ENCODE data around the gene DUSP9.

DUSP9 gene

DNA sequence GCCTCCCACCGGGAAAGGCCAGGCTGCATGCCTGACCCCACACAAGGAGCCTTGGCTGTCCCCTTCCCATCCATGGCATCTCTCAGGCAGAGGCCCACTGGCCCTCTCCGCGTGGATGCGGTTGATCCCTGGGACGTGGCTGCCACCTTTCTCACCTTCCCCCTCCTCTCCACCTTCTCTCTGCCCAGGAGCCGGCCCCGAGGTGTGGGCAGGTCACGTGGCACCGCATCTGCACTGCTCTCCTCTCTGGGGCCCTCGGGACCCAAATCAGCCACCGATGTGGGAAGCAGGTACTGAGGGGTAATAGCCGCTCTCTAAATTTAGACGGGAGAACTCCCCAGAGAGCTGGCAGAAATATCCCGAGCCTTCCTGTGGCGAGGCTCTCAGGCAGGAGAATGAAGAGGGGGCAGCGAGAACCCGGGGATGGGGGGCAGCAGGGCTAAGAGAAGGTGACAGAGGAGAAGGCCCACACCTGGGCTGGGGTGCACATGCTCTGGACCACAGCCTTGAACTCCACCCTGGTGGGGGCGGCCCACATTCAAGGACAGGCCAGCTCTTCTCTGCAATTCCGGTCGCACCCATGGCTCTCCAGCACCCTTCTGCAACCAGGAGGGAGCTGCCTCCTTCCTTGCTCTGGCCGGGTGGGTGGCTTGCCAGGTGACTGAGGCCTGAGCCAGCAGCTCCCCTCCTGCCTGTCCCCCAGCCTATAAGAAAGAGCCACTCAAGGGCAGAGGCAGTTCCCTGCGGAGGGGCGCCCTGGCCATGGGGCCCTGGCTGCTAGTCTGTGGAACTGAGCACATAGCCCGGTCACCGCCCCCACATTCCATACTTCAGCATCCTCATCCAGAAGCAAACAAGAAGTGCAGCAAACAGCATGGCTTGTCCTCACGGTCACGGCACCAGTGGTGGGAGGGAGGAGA, 9.6 kb upstream of the DUSP9 start:
- DNase-seq, result no peak

DNA sequence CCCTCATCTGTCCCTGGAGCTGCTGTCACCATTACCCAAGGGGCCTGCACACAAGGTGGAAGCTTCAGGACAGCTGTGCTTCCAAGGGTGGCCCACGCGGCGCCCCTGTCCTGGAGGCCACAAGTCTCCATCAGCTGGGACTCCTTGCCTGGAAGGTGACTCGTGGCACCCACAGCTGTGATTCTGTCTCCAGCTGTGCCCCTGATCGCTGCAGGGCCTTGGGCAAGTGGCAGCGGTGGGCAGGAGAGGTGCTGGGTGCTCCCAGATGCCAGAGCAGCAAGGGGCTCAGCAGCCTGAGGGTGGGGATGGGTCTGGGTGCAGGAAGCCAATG, 9.0 kb upstream of the DUSP9 start:
- DNase-seq, result no peak

DNA sequence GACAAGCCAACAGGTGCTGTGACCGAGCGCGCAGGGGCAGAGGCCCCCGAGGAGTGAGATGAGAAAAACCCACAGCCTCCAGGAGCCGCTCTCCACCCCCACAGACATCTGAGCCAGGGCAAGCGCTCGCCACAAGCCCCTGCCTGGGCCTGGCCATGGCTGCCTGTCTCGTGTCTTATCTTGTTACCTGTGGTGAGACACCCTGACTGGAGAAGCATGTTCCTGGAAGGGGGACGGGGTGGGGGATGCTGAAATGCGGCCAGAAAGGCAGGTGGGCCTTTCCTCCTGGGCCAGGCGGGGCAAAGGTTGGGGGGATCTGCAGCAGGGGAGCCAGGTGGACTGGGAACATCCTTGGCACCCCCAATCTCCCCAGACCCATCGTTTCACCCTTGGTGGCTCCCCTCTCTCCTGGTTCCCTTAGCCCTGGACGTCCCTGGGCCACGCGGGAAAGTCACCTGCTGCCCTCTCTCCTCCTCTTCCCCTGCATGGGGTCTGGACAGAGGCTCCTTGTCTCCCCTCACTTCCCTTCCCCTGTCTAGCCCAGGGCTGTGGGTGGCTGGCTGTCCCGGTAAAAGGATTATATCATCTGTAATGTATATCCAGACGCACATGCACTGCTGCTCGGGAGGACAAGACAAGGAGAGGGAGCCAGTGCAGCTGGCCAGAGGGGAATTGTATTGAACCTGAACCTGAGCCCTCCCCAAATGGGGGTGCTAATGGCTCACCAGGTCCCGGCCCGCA, 8.4 kb upstream of the DUSP9 start:
- no peak for DNase-seq

DNA sequence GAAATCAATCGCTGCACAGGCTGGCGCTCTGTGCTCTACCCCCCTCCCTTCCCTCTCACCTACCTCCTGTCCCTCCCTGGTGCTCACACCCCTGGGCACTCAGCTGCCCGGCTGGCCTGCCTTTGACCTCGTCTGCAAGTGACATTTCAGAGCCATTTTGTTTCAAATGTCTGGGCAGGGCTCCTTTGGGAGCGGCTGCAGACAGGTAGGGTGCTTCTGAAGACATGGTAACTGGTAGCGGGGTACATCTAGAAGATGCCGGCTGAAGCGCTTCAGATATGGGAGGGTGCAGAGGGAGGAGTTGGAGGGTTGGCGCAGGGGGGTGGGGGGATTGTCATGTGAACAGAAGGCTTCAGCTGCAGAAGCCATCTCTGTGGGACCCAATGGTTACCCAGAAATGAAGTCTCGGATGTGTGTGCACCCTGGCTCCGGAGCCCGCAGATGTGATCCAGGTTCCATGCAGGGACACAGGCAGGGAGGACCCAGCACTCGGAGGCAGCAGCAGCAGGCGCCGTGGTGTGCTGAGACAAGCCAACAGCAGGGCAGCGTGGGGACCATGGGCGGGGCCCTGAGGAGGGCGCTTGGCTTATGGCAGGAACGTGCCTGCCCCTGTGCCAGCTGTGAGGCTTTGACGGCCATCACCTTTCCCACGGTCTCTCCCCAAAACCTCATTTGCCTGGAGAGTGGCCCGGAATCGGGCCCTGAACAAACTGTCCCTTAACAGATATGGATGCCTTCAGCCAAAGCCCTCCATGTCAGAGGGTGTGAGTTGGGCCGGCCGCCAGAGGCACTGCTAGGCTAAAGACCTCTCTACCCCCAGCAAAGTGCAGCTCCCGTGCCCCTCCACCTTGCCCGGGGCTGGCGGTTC, 7.6 kb upstream of the DUSP9 start:
- DNase-seq, result no peak

DNA sequence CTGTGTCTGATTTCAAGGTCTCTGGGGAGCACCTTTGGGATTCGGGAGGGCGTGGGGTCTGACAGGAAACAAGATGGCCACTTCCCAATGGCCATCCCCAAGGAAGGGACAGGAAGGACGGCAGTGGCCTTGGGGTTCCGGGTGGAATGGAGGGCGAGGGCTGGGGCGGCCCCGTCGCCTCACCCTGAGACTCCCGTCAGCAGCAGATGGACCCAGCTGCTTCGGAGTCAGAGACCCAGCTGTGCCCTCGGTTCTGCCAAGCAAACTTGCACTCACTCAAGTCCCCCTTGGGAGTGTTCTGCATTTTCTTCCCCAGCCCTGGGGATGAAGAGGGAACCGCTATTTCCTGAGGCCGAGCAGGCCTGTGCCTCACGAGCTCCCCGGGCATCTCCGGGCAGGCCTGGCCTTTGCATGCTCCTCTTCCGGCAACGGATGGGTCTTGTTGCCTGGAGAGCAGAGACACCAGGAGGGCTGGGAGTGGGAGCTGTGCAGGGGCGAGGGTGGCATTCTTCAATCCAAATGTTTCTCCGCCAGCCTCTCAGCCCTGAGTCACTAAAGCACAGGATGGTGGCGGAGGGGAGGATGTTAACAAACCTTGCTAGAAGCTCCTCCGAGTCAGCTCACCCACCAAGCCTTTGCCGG, 6.8 kb upstream of the DUSP9 start:
- no peak for DNase-seq

DNA sequence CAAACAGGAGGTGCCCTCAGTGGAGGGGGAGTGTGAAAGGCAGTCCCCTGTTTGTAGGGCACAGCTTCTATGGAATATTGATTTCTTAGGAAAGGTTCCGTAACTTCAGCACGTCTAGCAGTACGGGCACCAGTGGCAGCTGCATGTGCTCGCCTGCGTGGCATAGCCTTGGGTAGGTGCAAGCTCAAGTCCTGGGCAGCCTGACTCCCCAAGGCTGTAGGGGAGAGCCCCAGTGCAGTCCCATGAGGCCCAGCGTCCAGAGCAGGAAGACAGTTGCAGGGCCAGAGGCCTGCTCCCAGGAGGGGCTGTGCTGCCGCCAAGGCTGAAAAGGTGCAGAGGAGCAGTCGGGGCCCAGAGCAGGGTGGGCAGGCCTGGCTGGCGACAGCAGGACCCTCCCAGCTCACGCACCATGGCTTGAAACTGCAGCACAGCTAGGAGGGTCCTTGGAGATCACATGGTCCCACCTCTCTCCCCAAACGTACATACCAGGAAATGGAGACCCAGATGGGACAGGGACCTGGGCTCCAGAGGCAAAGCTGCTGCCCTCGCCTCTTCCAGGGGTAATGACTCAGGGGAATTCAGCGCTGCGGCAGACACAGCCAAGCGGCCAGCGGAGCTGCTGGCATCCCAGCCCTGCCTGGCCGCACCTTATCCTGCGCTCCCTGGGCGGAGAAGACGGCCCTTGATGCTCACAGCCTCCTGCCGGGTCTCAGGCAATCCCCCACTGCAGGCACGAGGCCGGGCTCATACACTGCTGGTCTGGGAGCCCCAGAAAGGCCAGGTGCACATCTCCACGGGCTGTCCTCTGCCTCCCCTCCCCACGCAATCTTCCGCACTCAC, 6.0 kb upstream of the DUSP9 start:
- DNase-seq, result no peak

DNA sequence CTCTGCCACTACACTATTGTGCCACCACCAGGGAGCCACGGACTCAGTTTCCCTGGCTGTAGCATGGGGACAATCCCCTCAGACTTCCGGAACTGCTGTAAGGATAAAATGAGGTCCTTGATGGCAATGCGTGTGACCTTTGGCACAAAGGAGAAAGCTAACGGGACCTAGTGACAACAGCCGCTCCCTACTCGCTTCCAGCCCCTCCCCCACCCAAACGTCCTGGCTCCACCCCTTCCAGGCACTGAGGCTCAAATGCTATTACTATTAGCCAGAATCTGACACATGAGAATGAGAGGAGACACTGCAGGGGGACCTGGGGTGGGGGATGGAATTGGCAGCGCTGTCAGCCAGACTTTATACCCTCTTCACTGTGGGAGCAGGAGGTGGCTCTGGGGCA, 5.4 kb upstream of the DUSP9 start:
- DNase-seq, result no peak

DNA sequence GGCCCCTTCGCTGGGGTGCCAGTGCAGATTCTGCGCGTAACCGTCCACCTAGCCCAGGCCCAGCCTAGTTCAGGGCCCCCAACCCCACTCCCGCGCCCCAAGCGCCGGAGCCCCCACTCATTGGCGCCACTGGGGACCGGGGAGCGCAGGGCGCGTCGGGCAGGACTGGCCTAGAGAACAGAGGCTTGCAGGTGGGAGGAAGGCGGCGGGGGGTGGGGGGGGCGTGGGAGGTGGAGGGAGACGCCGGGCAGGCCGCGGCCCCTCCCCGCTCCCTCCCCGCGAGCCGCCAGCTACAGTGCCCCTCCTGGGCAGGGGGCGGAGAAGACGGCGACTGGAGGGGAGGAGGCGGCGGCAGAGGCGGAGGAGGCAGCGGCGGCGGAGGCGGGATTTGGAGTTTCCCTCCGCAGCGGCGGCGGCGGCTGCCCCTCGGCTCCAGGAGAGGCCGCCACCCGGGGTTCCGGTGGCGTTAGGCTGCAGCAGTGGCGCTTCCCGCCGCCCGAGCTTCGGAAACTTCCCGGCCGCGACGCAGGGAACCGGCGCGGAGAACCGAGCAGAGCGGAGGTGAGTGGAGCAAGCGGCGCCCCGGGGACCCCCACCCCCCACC, 4.8 kb upstream of the DUSP9 start:
- DNase-seq, result no peak

DNA sequence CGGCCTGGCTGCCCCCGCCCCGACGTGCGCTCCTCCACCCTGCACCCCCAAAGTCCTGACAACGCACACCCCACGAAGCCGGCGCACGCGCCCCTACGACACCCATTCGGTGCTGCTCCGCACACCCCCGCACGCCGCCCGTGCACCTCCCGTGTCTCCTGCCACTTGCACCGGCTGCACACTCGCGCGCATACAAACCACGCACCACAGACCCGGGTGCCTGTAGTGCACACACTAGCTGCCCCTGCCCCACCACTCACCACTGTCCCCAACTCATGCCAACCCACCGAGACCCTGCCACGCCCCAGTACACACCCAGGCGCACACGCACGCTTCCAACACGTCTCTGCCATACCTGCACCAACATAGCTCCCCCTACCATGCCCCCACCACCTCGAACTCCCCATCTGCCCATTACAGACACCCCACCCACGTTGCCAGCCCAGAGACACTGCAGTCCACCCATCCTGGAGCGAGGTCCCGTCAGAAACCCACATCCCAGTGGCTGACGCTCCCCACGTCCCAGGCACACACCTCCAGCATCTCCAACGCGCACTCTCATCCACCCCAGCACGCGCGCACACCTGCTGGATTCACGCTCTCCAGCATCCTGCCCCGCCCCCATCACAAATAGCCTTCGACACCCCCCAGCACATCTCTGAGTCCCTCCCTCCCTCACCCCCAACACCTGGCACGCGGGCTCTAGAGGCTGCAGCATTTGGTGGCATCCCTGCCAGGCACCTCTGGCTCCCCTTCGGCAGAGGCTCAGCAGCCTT, 4.2 kb upstream of the DUSP9 start:
- DNase-seq, result no peak

DNA sequence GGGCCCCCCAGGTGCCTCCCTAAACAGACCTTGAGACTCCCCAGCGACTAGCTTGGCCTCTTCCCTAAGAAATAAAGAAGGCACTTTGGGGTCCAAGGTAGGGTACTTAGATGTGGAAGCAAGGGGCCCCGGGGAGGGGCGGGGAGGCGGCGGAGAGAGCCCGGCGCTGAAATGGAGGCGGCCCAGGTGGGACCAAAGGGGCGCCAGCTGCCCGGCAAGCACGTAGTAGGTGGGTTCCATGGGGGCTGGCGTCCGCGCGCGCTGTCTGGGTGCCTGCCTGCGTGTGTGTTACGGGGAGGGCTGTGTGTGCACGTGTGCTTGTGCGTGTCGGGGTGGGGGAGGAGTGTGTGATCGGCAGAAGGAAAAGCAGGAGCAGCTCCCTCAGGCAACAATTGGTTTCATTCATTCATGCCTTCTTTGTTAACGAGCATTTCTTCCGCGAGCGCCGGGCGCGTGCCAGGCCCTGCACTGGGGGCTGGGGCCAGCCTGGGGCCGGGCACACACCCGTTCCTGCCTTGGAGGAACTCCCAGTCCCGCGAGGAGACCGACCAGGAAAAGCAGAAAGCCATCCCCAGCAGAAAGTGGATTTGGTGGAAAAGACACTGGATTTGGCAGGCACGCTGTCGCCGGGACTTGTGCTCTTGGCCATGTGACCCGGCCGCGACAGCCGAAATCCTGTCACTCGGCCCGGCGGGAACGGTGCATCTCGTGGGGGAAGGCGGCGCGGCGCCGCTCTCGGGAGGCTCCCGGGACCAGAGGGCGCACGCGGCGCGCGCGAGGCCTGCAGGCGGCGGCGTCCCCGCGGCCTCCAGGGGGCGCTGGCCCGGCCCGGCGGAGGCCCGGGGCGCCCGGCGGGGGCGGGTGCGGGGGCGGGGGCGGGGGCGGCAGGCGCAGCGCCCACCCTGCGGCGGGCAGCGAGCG, 3.3 kb upstream of the DUSP9 start:
- DNase-seq, result no peak

DNA sequence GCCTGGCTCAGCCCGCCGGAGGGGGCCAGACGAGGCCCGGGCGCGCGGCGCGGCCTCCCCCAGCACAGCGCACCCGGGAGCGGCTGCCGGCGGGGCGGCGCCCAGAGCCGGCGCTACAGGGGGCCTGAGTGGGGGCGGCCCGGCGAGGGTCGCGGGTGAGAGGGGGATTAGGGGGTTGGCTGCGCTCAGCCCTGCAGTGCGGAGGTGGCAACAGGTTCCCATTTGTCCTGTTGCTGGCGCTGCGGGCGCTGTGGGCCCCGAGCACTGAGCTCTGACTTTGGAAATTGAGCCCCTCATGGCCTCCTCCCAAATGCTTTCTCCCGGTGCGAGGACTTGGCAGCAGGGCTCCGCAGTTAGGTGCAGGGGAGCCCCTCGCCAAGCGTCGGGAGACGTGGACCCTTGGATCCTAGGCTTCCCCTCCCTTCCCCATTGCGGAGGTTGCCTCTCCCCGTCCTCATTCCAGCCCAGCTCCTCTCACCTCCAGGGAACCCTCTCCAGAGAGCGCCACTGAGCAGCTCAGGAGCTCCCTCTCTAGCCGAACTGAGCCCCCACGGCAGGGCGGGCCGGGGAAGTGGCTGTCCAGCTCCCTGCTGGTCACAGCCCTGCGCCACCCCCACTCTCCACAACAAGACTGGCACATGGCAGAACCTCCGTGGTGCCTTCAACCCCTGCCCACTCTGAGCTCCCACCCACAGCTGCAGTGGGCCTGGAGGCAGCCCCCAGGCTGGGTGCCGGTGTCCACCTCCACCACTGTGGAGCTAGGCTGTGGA, 2.5 kb upstream of the DUSP9 start:
- no peak for DNase-seq

DNA sequence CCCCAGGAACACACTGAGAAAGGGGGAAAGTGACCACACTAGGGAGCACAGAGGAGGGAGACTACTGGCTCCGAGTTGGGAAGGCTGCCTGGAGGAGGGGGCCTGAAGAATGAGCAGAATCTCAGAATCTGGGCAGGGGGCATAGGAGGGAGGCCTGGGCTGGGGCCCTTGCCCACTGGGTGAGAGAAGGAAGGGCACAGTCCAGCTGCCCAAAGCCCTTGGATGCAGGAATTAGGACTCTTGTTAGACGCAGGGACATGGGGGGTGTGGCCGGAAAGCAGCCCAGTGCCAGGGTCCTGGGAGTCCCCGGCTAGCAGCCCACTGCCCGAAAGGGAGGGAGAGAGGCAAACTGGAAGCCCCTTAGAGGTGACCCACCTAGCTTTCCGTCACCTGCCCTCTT, 1.9 kb upstream of the DUSP9 start:
- no peak for DNase-seq

DNA sequence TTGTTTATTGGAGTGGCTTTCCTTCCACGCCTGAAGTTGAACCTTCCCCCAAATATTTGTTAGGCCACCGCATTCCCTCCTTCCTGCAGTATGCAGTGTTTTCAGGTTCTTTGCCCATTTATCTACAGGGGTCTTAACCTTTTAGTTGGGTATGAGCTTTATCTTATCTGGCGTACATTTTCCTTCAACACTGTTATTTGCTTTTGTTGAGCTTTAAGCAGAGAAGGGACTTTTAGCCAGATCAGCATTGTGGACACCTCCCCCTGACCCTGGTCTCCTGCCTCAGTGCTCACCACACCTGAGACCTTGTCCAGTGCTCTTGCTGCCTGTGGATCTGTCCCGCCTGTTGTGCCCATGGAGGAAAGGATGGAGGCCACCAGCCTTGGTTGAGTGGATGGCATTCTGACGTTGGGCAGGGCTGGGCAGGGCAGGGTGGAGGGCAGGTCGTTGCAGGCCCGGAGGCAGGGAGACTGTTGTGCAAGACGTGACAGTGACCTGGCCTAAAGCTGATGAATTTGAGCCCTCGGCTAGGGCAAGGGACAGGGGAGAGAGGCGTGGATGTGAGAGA, 998 bp upstream of the DUSP9 start:
- DNase-seq, result no peak

DNA sequence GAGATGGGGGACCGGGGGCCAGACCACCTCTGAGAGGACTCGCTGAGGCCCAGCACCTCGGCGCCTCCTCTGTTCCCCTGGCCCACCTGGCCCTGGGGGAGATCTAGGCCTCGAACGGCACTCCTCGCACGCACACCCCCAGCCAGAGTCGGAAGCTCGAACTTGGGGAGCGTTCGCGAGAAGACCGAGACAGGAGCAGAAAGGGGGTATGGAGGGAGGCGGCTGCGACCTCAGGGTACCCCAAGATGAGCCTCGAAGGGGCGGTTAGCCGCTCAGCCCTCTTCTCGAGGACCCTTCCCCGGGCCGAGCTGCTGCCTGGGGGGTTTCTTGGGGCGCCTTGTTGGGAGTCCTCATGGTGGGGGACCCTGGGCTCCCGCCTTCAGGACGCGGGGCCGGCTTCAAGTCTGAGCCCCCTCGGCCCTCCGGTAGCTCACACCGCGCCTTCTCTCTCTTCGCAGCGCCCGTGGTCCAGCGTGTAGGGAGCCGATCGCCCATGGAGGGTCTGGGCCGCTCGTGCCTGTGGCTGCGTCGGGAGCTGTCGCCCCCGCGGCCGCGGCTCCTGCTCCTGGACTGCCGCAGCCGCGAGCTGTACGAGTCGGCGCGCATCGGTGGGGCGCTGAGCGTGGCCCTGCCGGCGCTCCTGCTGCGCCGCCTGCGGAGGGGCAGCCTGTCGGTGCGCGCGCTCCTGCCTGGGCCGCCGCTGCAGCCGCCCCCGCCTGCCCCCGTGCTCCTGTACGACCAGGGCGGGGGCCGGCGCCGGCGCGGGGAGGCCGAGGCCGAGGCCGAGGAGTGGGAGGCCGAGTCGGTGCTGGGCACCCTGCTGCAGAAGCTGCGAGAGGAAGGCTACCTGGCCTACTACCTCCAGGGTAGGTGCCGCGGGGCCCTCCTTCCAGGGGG, 706 bp downstream of the DUSP9 start:
- DNase-seq, result no peak

DNA sequence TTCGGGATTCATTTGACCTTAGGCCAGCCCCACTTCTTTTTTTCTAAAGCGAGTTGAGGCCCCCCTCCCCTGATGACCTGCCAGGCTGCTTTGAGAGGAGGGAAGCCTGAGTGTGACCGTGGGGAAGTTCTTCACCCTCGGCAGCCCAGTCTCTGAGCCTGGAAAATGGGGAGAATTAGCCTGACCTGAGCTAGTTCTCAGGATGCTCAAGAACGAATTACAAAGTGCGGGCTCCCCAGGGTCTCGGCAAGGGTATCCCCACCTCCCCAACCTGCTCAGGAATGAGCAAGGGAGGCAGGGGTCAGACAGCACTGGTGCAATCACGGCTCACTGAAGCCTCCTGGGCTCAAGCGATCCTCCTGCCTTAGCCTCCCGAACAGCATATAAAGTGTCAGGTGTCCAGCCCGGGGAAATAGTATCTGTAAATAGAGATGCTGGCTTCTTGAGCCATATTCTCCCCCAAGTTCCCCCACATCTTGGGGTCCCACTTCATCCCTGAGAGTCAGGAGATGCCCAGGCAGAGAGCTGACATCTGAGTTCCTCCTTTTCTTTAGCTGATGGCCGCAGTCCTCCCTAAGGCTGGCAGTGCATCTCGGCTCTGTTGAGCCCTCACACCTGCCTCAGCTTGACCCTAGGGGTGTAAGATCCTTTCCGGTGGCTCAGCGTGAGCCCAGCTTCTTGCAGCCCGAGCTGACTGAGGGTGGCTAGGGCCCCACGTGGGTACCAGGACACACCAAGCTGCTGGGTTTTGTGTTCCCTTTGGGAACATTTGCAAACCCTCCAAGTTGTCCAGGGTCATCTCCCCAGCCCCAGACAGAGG, 1.6 kb downstream of the DUSP9 start:
- no peak for DNase-seq

DNA sequence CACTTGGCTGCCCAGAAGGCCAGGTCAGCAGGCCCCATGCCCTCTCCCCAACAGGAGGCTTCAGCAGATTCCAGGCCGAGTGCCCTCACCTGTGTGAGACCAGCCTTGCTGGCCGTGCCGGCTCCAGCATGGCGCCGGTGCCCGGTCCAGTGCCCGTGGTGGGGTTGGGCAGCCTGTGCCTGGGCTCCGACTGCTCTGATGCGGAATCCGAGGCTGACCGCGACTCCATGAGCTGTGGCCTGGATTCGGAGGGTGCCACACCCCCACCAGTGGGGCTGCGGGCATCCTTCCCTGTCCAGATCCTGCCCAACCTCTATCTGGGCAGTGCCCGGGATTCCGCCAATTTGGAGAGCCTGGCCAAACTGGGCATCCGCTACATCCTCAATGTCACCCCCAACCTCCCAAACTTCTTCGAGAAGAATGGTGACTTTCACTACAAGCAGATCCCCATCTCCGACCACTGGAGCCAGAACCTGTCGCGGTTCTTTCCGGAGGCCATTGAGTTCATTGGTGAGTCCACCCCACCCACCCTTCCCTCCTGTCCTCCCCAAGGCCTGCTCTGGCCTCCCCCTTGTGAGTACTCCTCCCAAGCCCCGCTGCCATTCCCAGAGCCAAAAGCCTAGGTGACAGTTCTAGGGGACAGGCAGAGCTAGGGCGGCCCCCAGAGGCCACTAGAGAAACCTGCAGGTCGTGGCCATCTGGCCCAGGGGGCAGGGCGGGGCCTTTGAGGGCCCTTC, 2.3 kb downstream of the DUSP9 start:
- DNase-seq, result peak; percentile 52
